Activated T-helper 17 cell treated with anti-CD3 and anti-CD28 coated beads, Interleukin-2, amount 50 U/mL, for 72 hours (primary cell): ENCODE measurements around the gene PSME2. TPM values are rescaled to one million over a fixed set of nuclear protein-coding genes. Genes with fewer than 3 reads are reported as not detected.

Source experiments
- ATAC-seq: fragments of 150-1000 bp; cut with Tn5 transposase; replicated peaks from 2 replicates; pipeline ENCODE4 v1.10.0; 2021; ENCODE audit warnings: mild to moderate bottlenecking, moderate library complexity
- H3K27ac Mint-ChIP-seq: one replicate; pipeline ENCODE4 v1.8.0; 2022; ENCODE audit warnings: mixed read lengths
- H3K27me3 Mint-ChIP-seq: one replicate; pipeline ENCODE4 v1.8.0; 2022; ENCODE audit warnings: mixed read lengths
- H3K36me3 Mint-ChIP-seq: one replicate; pipeline ENCODE4 v1.8.0; 2022; ENCODE audit warnings: low read depth, mild to moderate bottlenecking, mixed read lengths
- H3K4me1 Mint-ChIP-seq: one replicate; pipeline ENCODE4 v1.8.0; 2022; ENCODE audit warnings: mixed read lengths
- H3K4me3 Mint-ChIP-seq: one replicate; pipeline ENCODE4 v1.8.0; 2022; ENCODE audit warnings: mild to moderate bottlenecking, mixed read lengths
- H3K9me3 Mint-ChIP-seq: one replicate; pipeline ENCODE4 v1.8.0; 2022; ENCODE audit warnings: mixed read lengths
- total RNA-seq, 2 donors: library from RNA; stranded (reverse); gene quantifications; one replicate each; pipeline ENCODE4 v1.2.3, GENCODE V29; 2022

The PSME2 gene
- 100 to 1,000 TPM; 339 to 489 TPM for total RNA-seq

- H3K36me3 Mint-ChIP-seq: peaks cover 85% of the 10 kb centered on the region
- peak within 1 kb of the TSS; percentile 85 for H3K27ac Mint-ChIP-seq
- peak; percentile 74 for ATAC-seq
- peaks cover 46% of the 10 kb centered on the region for H3K4me1 Mint-ChIP-seq
- H3K27me3 Mint-ChIP-seq: no peaks in the 10 kb centered on the region
- H3K4me3 Mint-ChIP-seq: peak within 1 kb of the TSS; percentile 91
- H3K9me3 Mint-ChIP-seq: no peaks in the 10 kb centered on the region
Observed at GRCh38 chr14:24146453-24146977, at the start of gene PSME2. TSS of gene PSME2 (minus strand) at chr14:24146610. CDS start at chr14:24146581, 29 bp downstream.

GRCh38 chr14:24195186-24196070 lies 49.0 kb upstream of the PSME2 start, which contains the start of gene TM9SF1:
TSS of gene TM9SF1 (minus strand) at chr14:24195441. CDS start at chr14:24195019, 422 bp downstream.
- Mint-ChIP-seq H3K4me3 (peak within 1 kb of the TSS; percentile 98), H3K4me1 (peaks cover 44% of the 10 kb centered on the region), H3K36me3 (peaks cover 61% of the 10 kb centered on the region), H3K27me3 (no peaks in the 10 kb centered on the region), H3K9me3 (no peaks in the 10 kb centered on the region), H3K27ac (peak within 1 kb of the TSS; percentile 99)
- ATAC-seq: peak; percentile 96

GRCh38 chr14:24194873-24195185 lies 48.4 kb upstream of the PSME2 start:
- no peak for ATAC-seq
- no peaks in the 10 kb centered on the region for H3K27me3 Mint-ChIP-seq
- H3K4me1 Mint-ChIP-seq: peaks cover 49% of the 10 kb centered on the region
- H3K36me3 Mint-ChIP-seq: peaks cover 61% of the 10 kb centered on the region
- H3K27ac Mint-ChIP-seq: peak overlapping the region; percentile 99
- peak overlapping the region; percentile 98 for H3K4me3 Mint-ChIP-seq
- no peaks in the 10 kb centered on the region for H3K9me3 Mint-ChIP-seq

GRCh38 chr14:24194186-24194872 lies 47.9 kb upstream of the PSME2 start:
- Mint-ChIP-seq H3K27me3 (no peaks in the 10 kb centered on the region), H3K27ac (peak overlapping the region; percentile 99), H3K4me1 (peaks cover 49% of the 10 kb centered on the region), H3K9me3 (no peaks in the 10 kb centered on the region), H3K36me3 (peaks cover 58% of the 10 kb centered on the region), H3K4me3 (peak overlapping the region; percentile 98)
- ATAC-seq: no peak

GRCh38 chr14:24192933-24193332 lies 46.5 kb upstream of the PSME2 start:
- no peak overlapping the region for H3K27ac Mint-ChIP-seq
- no peak for ATAC-seq
- peaks cover 48% of the 10 kb centered on the region for H3K36me3 Mint-ChIP-seq
- H3K4me3 Mint-ChIP-seq: no peak overlapping the region
- H3K27me3 Mint-ChIP-seq: no peaks in the 10 kb centered on the region
- H3K9me3 Mint-ChIP-seq: no peaks in the 10 kb centered on the region
- peaks cover 43% of the 10 kb centered on the region for H3K4me1 Mint-ChIP-seq

- peaks cover 55% of the 10 kb centered on the region for H3K36me3 Mint-ChIP-seq
- H3K4me1 Mint-ChIP-seq: peaks cover 38% of the 10 kb centered on the region
Observed at GRCh38 chr14:24190416-24190815, 44.0 kb upstream of the PSME2 start.

GRCh38 chr14:24189460-24189859 lies 43.0 kb upstream of the PSME2 start:
- ATAC-seq: no peak
- Mint-ChIP-seq H3K27me3 (no peaks in the 10 kb centered on the region), H3K9me3 (no peaks in the 10 kb centered on the region), H3K4me3 (peak overlapping the region; percentile 84), H3K36me3 (peaks cover 65% of the 10 kb centered on the region), H3K4me1 (peaks cover 32% of the 10 kb centered on the region), H3K27ac (peak overlapping the region; percentile 77)

More at GRCh38 chr14:24190416-24190815, 44.0 kb upstream of the PSME2 start:
- Mint-ChIP-seq H3K9me3 (no peaks in the 10 kb centered on the region), H3K27ac (no peak overlapping the region), H3K4me3 (no peak overlapping the region), H3K27me3 (no peaks in the 10 kb centered on the region)
- ATAC-seq: no peak

GRCh38 chr14:24189059-24189375 lies 42.6 kb upstream of the PSME2 start:
- Mint-ChIP-seq H3K36me3 (peaks cover 61% of the 10 kb centered on the region), H3K4me1 (peaks cover 28% of the 10 kb centered on the region), H3K27ac (peak overlapping the region; percentile 77), H3K4me3 (peak overlapping the region; percentile 84), H3K27me3 (no peaks in the 10 kb centered on the region), H3K9me3 (no peaks in the 10 kb centered on the region)
- ATAC-seq: no peak

GRCh38 chr14:24188251-24189058 lies 42.0 kb upstream of the PSME2 start, which contains the start of gene IPO4:
TSS of gene IPO4 (minus strand) at chr14:24188816. CDS start at chr14:24188787, 29 bp downstream.
- H3K4me3 Mint-ChIP-seq: peak within 1 kb of the TSS; percentile 84
- peaks cover 61% of the 10 kb centered on the region for H3K36me3 Mint-ChIP-seq
- H3K4me1 Mint-ChIP-seq: peaks cover 25% of the 10 kb centered on the region
- no peaks in the 10 kb centered on the region for H3K27me3 Mint-ChIP-seq
- no peaks in the 10 kb centered on the region for H3K9me3 Mint-ChIP-seq
- H3K27ac Mint-ChIP-seq: peak within 1 kb of the TSS; percentile 77
- ATAC-seq: peak; percentile 98

GRCh38 chr14:24187539-24187915 lies 41.1 kb upstream of the PSME2 start:
- Mint-ChIP-seq H3K9me3 (no peaks in the 10 kb centered on the region), H3K27ac (peak overlapping the region; percentile 77), H3K4me1 (peaks cover 20% of the 10 kb centered on the region), H3K27me3 (no peaks in the 10 kb centered on the region), H3K36me3 (peaks cover 63% of the 10 kb centered on the region), H3K4me3 (peak overlapping the region; percentile 84)
- ATAC-seq: no peak

- Mint-ChIP-seq H3K27me3 (no peaks in the 10 kb centered on the region), H3K4me3 (peak overlapping the region; percentile 84), H3K36me3 (peaks cover 63% of the 10 kb centered on the region), H3K9me3 (no peaks in the 10 kb centered on the region), H3K27ac (peak overlapping the region; percentile 77), H3K4me1 (peaks cover 15% of the 10 kb centered on the region)
- ATAC-seq: no peak
Observed at GRCh38 chr14:24186831-24187538, 40.6 kb upstream of the PSME2 start.

GRCh38 chr14:24185741-24186140 lies 39.3 kb upstream of the PSME2 start:
- Mint-ChIP-seq H3K36me3 (peaks cover 61% of the 10 kb centered on the region), H3K4me1 (peaks cover 15% of the 10 kb centered on the region), H3K27me3 (no peaks in the 10 kb centered on the region), H3K4me3 (no peak overlapping the region), H3K27ac (no peak overlapping the region), H3K9me3 (no peaks in the 10 kb centered on the region)
- no peak for ATAC-seq

GRCh38 chr14:24185026-24185425 lies 38.6 kb upstream of the PSME2 start:
- Mint-ChIP-seq H3K4me3 (no peak overlapping the region), H3K27me3 (no peaks in the 10 kb centered on the region), H3K9me3 (no peaks in the 10 kb centered on the region), H3K36me3 (peaks cover 62% of the 10 kb centered on the region), H3K4me1 (peaks cover 12% of the 10 kb centered on the region), H3K27ac (no peak overlapping the region)
- ATAC-seq: no peak
